HL-60 (cell line): ENCODE data around the gene TEX38.
A peak's percentile ranks its signal among the peaks of the same experiment; 100 is the strongest.

Source experiments
- DNase-seq, 2 experiments: peaks; one replicate each; pipeline ENCODE4 v3.0.0-alpha.2; 2010 to 2020; ENCODE audit warnings: low read depth in 1 of 2, low spot score in 1 of 2
- H3K27ac ChIP-seq: fragments of 250-450 bp; sonication (Bioruptor Pico); replicated peaks from 2 replicates; pipeline ENCODE4 v1.5.1; 2020; ENCODE audit warnings: mild to moderate bottlenecking, moderate library complexity
- H3K27me3 ChIP-seq: fragments of 250-450 bp; sonication (Bioruptor Pico); 2 replicates; pipeline ENCODE4 v1.5.1; 2021; ENCODE audit warnings: mild to moderate bottlenecking, moderate library complexity; ENCODE audit not compliant: insufficient read depth, poor library complexity, severe bottlenecking
- H3K4me3 ChIP-seq: replicated peaks from 2 replicates; pipeline ENCODE4 v1.5.1; 2011; ENCODE audit warnings: mild to moderate bottlenecking, control low read depth, low read length; ENCODE audit not compliant: insufficient read depth
- CTCF ChIP-seq: IDR thresholded peaks from one replicate; pipeline ENCODE4 v1.5.1; 2011; ENCODE audit warnings: low read length, control low read depth, inconsistent platforms; ENCODE audit not compliant: insufficient read depth
- GABPA ChIP-seq: IDR thresholded peaks from 2 replicates; pipeline ENCODE4 v1.6.1; 2012; ENCODE audit warnings: low read depth
- POLR2AphosphoS5 ChIP-seq: IDR thresholded peaks from 2 replicates; pipeline ENCODE4 v1.6.1; 2012; ENCODE audit warnings: low read depth
- REST ChIP-seq: IDR thresholded peaks from 2 replicates; pipeline ENCODE4 v1.6.1; 2012; ENCODE audit warnings: low read depth; ENCODE audit not compliant: insufficient replicate concordance
- SPI1 ChIP-seq: IDR thresholded peaks from 2 replicates; pipeline ENCODE4 v1.6.1; 2012; ENCODE audit warnings: low read depth, mild to moderate bottlenecking, borderline replicate concordance

TEX38 gene

GRCh38 chr1:46684670-46685069 lies 13.0 kb downstream of the TEX38 start:
- TF ChIP-seq SPI1 (no peak), GABPA (no peak), CTCF (no peak), REST (no peak), POLR2AphosphoS5 (no peak)
- no peak overlapping the region for H3K4me3 ChIP-seq
- no peaks in the 10 kb centered on the region for H3K27me3 ChIP-seq
- no peak overlapping the region for H3K27ac ChIP-seq
- DNase-seq = no peak

DNA sequence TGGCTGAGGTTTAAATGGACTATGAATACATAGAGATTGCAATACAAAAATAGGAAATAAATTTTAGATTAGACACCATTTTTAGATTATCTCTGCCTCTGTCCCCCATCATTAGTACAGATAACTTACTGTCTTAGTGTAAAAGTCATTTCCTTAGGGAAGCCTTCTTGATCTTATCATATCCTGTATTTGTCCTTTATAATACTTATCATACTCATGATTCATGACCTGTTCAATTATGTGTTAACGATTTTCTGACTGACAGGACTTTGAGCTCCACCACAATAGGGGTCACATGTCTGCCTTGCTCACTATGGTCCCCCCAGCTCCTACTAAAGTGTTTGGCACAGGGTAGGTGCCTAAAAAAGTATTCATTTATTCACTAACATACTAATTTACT lies 14.6 kb downstream of the TEX38 start:
- Histone ChIP-seq H3K27ac (no peak overlapping the region), H3K4me3 (no peak overlapping the region), H3K27me3 (no peaks in the 10 kb centered on the region)
- no peak for DNase-seq
- TF ChIP-seq REST = no peak
- TF ChIP-seq GABPA = no peak
- no peak for TF ChIP-seq CTCF
- no peak for TF ChIP-seq POLR2AphosphoS5

- no peaks in the 10 kb centered on the region for H3K27me3 ChIP-seq
- no peak overlapping the region for H3K27ac ChIP-seq
- TF ChIP-seq GABPA = no peak
- TF ChIP-seq REST = no peak
- no peak for TF ChIP-seq CTCF
- no peak for TF ChIP-seq SPI1
- TF ChIP-seq POLR2AphosphoS5 = no peak
- DNase-seq = peak; percentile 13 to 45
- H3K4me3 ChIP-seq = no peak overlapping the region
Observed at GRCh38 chr1:46687093-46687659, 15.5 kb downstream of the TEX38 start.
